ENCODE measurements around the gene LRP10. TPM values are rescaled to one million over a fixed set of nuclear protein-coding genes. Genes with fewer than 3 reads are reported as not detected.

LRP10 gene
- total and polyA plus RNA-seq, 2 of the 8 experiments (the other 6 are each of a cell fraction or from before 2014, with no cell fraction given) = 12.4 to 15.6 TPM

- TF ChIP-seq CHD7 (IDR thresholded peaks at IDR 0.05; ENCODE audit: insufficient replicate concordance, low read length) (no peak), JUN (IDR thresholded peaks at IDR 0.05; ENCODE audit: low read depth, low read length) (no peak), ATF2 (IDR thresholded peaks at IDR 0.05; ENCODE audit: low read length) (no peak), NANOG (IDR thresholded peaks at IDR 0.05; ENCODE audit: insufficient read depth, low read depth, low read length, poor library complexity, severe bottlenecking) (no peak), CTCF (IDR thresholded peaks at IDR 0.05; ENCODE audit: control extremely low read depth in 1 of 3, insufficient read depth in 1 of 3, low read depth in 1 of 3, low read length in 3 of 3) (no peak)
These were observed 3.6 kb downstream of the LRP10 start (continued) for GRCh38 chr14:22875003-22875747.
